ENCODE measurements around the gene SEZ6L.

The SEZ6L gene

DNA sequence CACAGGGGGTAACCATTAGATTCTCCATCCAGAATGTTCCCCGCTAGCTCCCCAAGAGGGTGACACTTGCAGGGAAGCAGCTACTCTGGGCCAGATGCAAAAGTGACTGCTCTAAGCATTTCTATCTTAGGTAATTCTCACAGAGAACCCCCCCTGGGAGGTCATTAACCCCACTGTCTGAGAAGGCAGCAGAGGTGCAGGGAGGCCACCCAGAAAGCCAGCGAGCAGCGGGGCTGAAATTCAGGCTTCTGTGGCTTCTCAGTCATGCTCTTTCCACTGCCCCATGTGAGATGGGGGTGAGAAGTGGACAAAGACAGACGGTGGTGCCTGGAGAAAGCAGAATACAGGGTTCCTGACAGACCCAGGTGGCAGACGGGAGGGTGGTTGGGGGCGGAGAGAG lies 145.4 kb downstream of the SEZ6L start:
- TF ChIP-seq, protein P1, sequence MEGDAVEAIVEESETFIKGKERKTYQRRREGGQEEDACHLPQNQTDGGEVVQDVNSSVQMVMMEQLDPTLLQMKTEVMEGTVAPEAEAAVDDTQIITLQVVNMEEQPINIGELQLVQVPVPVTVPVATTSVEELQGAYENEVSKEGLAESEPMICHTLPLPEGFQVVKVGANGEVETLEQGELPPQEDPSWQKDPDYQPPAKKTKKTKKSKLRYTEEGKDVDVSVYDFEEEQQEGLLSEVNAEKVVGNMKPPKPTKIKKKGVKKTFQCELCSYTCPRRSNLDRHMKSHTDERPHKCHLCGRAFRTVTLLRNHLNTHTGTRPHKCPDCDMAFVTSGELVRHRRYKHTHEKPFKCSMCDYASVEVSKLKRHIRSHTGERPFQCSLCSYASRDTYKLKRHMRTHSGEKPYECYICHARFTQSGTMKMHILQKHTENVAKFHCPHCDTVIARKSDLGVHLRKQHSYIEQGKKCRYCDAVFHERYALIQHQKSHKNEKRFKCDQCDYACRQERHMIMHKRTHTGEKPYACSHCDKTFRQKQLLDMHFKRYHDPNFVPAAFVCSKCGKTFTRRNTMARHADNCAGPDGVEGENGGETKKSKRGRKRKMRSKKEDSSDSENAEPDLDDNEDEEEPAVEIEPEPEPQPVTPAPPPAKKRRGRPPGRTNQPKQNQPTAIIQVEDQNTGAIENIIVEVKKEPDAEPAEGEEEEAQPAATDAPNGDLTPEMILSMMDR (IDR thresholded peaks at IDR 0.05; ENCODE audit: low read depth, low read length) = no peak
- H3K4me3 ChIP-seq (ENCODE audit: low read depth, low read length) = no peak overlapping the region

DNA sequence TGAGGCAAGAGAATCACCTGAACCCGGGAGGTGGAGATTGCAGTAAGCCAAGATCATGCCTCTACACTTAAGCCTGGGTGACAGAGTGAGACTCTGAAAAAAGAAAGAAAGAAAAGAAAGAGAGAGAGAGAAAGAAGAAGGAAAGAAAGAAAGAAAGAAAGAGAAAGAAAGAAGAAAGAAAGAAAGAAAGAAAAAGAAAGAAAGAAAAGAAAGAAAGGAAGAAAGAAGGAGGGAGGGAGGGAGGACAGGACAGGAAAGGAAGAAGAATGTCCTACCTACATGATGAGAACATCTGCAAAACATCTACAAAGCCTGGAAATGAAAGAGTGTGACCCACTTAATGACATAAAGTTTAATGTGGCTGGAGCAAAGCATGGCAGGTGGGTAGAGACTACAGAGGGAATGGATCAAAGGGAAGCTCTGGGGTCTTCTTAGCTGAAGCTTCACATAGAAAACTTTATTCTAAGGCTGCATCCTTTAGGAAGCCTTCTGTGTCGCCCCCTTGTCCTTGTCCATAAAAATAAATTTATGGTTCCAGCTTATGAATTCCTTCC lies 147.5 kb downstream of the SEZ6L start:
- TF ChIP-seq, protein P1 (IDR thresholded peaks at IDR 0.05; ENCODE audit: low read depth, low read length) = no peak
- no peak overlapping the region for H3K4me3 ChIP-seq (ENCODE audit: low read depth, low read length)

DNA sequence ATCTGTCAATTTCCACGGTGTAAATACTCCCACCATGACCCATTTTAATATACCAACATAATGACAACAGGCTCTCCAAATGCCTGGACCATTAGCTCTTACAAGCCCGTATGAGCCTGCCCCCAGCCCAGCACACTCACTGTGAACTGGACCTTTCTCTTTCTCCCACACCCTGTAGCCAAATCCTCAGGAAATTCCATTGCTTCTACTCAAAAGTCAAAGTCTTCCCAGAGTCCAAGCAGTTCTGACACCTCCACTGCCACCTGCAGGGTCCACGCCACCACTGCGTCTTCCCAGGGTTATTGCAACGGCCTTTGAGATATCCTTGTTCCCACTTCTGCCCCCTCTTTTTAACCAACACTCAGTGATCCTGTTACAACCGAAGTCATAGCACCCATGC lies 149.7 kb downstream of the SEZ6L start:
- no peak overlapping the region for H3K4me3 ChIP-seq (ENCODE audit: low read depth, low read length)
- TF ChIP-seq, protein P1 (IDR thresholded peaks at IDR 0.05; ENCODE audit: low read depth, low read length) = no peak

DNA sequence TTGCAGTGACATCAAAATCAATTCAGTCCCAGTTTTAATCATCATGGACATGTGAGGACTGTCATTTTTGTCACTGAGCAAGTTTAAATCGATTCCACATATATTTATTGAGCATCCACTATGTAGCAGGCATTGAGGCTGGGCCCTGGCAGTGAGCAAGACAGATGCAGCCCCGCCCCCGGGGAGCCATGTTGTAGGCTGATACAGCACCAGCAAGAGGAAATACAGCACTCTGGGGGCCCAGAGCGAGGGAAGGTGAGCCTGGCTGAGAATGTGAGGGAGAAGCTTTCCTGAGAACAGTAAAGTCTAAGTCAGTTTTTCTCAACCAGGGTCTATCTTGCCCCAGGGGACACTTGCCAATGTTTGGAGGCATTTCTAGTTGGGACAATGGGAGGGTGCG lies 151.2 kb downstream of the SEZ6L start:
- no peak overlapping the region for H3K4me3 ChIP-seq (ENCODE audit: low read depth, low read length)
- TF ChIP-seq, protein P1 (IDR thresholded peaks at IDR 0.05; ENCODE audit: low read depth, low read length) = no peak

DNA sequence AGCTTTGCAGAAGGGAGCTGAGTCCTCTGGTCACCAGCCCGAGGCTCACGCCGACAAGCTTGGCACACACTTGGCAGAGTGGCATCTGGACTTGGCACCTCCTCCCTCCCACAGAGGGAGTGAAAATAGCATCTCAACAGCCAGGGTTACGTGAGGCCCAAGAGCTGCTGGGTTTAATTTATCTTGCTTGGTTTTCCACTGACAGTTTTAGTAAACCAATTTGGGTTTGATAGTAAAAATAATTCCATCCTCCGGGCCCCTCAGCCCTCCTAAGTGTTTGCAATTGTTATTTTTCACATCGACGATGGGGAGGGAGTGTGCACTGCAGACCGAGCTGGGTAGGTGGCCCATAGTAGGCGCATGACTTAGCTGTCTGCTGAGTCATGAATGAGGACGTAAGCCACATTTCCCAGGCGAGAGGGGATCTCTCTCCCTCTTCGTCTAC lies 152.2 kb downstream of the SEZ6L start:
- TF ChIP-seq, protein P1 (IDR thresholded peaks at IDR 0.05; ENCODE audit: low read depth, low read length) = no peak
- H3K4me3 ChIP-seq (ENCODE audit: low read depth, low read length) = no peak overlapping the region

DNA sequence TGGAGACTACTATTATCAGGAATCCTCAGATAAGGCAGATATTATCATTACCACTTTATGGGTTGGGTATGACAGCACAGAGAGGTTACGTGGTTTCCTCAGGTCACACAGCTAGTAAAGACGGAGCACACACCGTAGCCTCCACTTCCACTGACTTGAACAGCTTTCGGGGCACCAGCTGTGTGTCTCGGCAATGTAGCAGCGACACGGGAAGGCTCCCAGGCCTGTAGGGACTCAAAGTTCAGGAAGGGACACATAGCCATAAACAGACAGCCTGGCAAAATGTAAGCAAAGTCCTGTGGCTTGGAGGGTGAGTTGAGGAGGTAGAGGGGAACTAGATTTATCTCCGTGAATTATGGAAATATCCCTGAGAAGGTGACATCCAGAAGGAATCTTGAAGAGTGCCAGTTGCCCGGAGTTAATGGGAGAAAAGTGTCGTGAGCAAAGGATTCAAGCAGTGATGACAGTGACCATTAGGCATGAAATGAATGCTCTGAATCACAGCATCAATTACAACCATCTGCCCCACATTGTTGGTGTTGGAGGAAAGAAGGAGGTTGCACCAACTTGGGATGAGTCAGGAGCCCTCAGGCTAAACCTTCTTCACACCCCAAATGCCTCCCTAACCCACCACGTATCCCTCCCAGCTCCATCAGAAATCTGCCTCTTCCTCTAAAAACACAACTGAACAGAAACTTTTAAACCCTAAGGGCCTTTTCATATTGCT lies 153.1 kb downstream of the SEZ6L start:
- TF ChIP-seq, protein P1 (IDR thresholded peaks at IDR 0.05; ENCODE audit: low read depth, low read length) = no peak
- no peak overlapping the region for H3K4me3 ChIP-seq (ENCODE audit: low read depth, low read length)

DNA sequence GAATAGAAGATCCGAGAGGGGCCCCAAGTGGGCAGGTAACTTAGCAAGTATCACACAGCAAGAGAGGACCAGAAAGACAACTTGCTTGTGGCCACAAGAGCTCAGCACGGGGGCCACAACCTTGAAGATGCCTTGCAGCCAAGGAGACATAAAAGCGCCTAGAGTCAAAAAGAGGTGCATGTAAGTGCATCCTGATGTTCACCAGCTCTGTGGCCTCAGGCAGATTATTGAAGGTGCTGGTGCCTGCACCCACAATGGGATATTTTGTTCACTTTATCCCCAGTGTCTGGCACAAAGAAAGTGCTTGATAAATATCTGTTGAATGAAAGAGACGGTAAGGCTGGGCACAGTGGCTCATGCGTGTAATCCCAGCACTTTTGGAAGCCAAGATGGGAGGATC lies 153.8 kb downstream of the SEZ6L start:
- no peak overlapping the region for H3K4me3 ChIP-seq (ENCODE audit: low read depth, low read length)
- TF ChIP-seq, protein P1 (IDR thresholded peaks at IDR 0.05; ENCODE audit: low read depth, low read length) = no peak
